ENCODE results near the gene NFE2L2. TPM values are rescaled to one million over a fixed set of nuclear protein-coding genes. Genes with fewer than 3 reads are reported as not detected.

Gene NFE2L2
- total and polyA plus RNA-seq, 9 of the 15 experiments (the other 6 are each of a cell fraction or from before 2014, with no cell fraction given), result 29.3 to 120 (median 59.3) TPM

DNA sequence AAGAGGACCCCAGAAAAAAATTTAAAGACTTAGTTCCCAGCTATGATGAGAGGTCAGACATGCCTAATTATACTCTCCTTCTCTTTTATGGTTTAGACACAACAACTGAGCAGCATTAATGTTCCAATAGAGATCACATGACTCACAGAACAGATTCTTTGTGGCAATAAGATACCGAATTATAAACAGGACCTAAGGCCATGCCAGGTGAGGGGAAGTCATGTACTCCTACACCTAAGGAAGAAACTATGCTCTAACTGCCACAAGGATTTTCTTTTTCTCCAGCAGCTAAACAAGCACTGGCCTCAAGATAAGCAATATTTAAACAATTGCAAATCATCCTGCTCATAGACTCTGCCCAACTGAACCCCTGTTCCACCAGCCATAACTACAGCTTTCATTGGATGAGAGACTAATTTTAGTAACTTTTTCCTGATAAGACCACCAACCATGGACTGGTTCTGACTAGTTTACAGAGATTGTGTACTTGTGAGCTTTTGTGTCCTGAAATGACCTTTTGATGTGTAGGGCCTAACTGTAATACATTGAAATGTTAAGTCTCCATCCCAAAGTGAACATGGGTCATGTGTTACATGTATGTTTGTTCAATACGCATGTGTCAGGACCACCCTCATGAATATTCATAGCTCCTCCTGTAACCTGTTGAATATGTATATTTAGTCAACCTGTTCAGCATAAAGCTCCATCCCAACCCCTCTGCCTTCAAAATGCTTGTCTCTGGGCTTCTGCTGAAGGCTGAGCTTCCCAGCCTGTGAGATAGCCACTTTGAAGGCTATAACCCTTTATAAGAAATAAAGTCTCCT lies 21.6 kb upstream of the NFE2L2 start (continued):
- TF ChIP-seq PCBP1 (IDR thresholded peaks at IDR 0.05; ENCODE audit: low read depth, low read length, poor library complexity, severe bottlenecking) (no peak), ZBTB9 (CRISPR knock-in tag; IDR thresholded peaks at IDR 0.05) (no peak), PHTF2 (CRISPR knock-in tag; IDR thresholded peaks at IDR 0.05) (no peak), SREBF1 (IDR thresholded peaks at IDR 0.05; ENCODE audit: borderline replicate concordance, low read depth, low read length) (no peak), ZNF318 (IDR thresholded peaks at IDR 0.05; ENCODE audit: borderline replicate concordance in 1 of 2, low read depth in 1 of 2) (no peak), FOXK1 (CRISPR knock-in tag; IDR thresholded peaks at IDR 0.05; ENCODE audit: borderline replicate concordance) (no peak), HCFC1 (IDR thresholded peaks at IDR 0.05; ENCODE audit: low read depth, low read length) (no peak), TRIM24 (IDR thresholded peaks at IDR 0.05) (no peak), CGGBP1 (CRISPR knock-in tag; IDR thresholded peaks at IDR 0.05) (no peak), TAL1 (IDR thresholded peaks at IDR 0.05) (peak; percentile 36; the same call in 1 of the 2 replicates), POLR3G (IDR thresholded peaks at IDR 0.05; ENCODE audit: extremely low read depth, insufficient read length, insufficient replicate concordance) (no peak), ZFPM2 (CRISPR knock-in tag; IDR thresholded peaks at IDR 0.05) (no peak), SAFB2 (IDR thresholded peaks at IDR 0.05; ENCODE audit: borderline replicate concordance, low read depth, low read length, severe bottlenecking) (no peak), SIN3B (IDR thresholded peaks at IDR 0.05; ENCODE audit: low read depth) (no peak), SAP30 (IDR thresholded peaks at IDR 0.05; ENCODE audit: borderline replicate concordance, insufficient read depth, low read depth, low read length, poor library complexity, severe bottlenecking) (no peak), POLR3A (IDR thresholded peaks at IDR 0.05; ENCODE audit: borderline replicate concordance, extremely low read depth, insufficient read depth, insufficient read length) (no peak), TARDBP (IDR thresholded peaks at IDR 0.05) (no peak)

All from K562 (cell line).